Liver (tissue), 9 donors: ENCODE results near the gene DPF3. TPM values are rescaled to one million over a fixed set of nuclear protein-coding genes. Genes with fewer than 3 reads are reported as not detected.

Source experiments
- DNase-seq: peaks from one replicate; pipeline ENCODE4 v3.0.0-alpha.2; 2017; ENCODE audit warnings: low spot score
- H3K27ac ChIP-seq, 2 donors: one replicate each; pipeline ENCODE4 v1.7.0; 2013; ENCODE audit warnings: inconsistent platforms in 2 of 2, low read length in 2 of 2, control low read depth in 1 of 2, low read depth in 1 of 2, mild to moderate bottlenecking in 1 of 2
- H3K27me3 ChIP-seq, 4 donors: one replicate each; pipeline versions ENCODE4 v1.6.1 to v1.7.0; 2013; ENCODE audit warnings: low read length in 3 of 4, inconsistent platforms in 1 of 4, mild to moderate bottlenecking in 1 of 4, moderate library complexity in 1 of 4; ENCODE audit not compliant: control insufficient read depth in 4 of 4, insufficient read depth in 4 of 4
- H3K36me3 ChIP-seq, 4 donors: one replicate each; pipeline versions ENCODE4 v1.6.1 to v1.7.0; 2013; ENCODE audit warnings: low read length in 3 of 4, mild to moderate bottlenecking in 3 of 4, low read depth in 1 of 4, moderate library complexity in 1 of 4; ENCODE audit not compliant: control insufficient read depth in 4 of 4, insufficient read depth in 3 of 4
- H3K4me1 ChIP-seq, 4 donors: one replicate each; pipeline versions ENCODE4 v1.6.1 to v1.7.0; 2013; ENCODE audit warnings: low read length in 3 of 4, mild to moderate bottlenecking in 3 of 4, moderate library complexity in 1 of 4; ENCODE audit not compliant: control insufficient read depth in 4 of 4, insufficient read depth in 4 of 4
- H3K4me3 ChIP-seq, 3 donors: one replicate each; pipeline versions ENCODE4 v1.6.1 to v1.7.0; 2013; ENCODE audit warnings: low read length in 3 of 3, control low read depth in 1 of 3, low read depth in 1 of 3, mild to moderate bottlenecking in 1 of 3
- H3K9ac ChIP-seq, 2 donors: one replicate each; pipeline ENCODE4 v1.7.0; 2013; ENCODE audit warnings: low read length in 2 of 2, mild to moderate bottlenecking in 2 of 2, moderate library complexity in 2 of 2, control low read depth in 1 of 2, low read depth in 1 of 2
- H3K9me3 ChIP-seq, 4 donors: one replicate each; pipeline versions ENCODE4 v1.6.1 to v1.7.0; 2013; ENCODE audit warnings: low read length in 3 of 4; ENCODE audit not compliant: control insufficient read depth in 4 of 4
- ATF3 ChIP-seq: IDR thresholded peaks from 2 replicates; pipeline ENCODE4 v1.6.1; 2016; ENCODE audit warnings: antibody characterized with exemption
- CTCF ChIP-seq: fragments of 150-350 bp; IDR thresholded peaks from 2 replicates; pipeline ENCODE4 v1.5.1; 2017; ENCODE audit warnings: improper control_type of control experiment, low read depth, low read length; ENCODE audit not compliant: missing input control
- EGR1 ChIP-seq, 2 donors: IDR thresholded peaks; 2 replicates each; pipeline ENCODE4 v1.6.1; 2016 to 2018; ENCODE audit warnings: antibody characterized with exemption in 2 of 2, low read depth in 2 of 2
- FOXA1 ChIP-seq: IDR thresholded peaks from 2 replicates; pipeline ENCODE4 v1.6.1; 2016; ENCODE audit warnings: antibody characterized with exemption
- FOXA2 ChIP-seq: IDR thresholded peaks from 2 replicates; pipeline ENCODE4 v1.6.1; 2016; ENCODE audit warnings: antibody characterized with exemption
- GABPA ChIP-seq, 2 donors: IDR thresholded peaks in 1 of 2; conservative IDR thresholded peaks in 1 of 2; 2 replicates each; pipeline ENCODE4 v1.6.1; 2016; ENCODE audit warnings: antibody characterized with exemption in 2 of 2, mild to moderate bottlenecking in 1 of 2, moderate library complexity in 1 of 2
- HNF4A ChIP-seq, 2 donors: conservative IDR thresholded peaks; 2 replicates each; pipeline ENCODE4 v1.6.1; 2016; ENCODE audit warnings: antibody characterized with exemption in 2 of 2, mild to moderate bottlenecking in 2 of 2
- HNF4G ChIP-seq: IDR thresholded peaks from 2 replicates; pipeline ENCODE4 v1.6.1; 2016; ENCODE audit warnings: antibody characterized with exemption
- JUND ChIP-seq, 2 donors: IDR thresholded peaks; 2 replicates each; pipeline ENCODE4 v1.6.1; 2016; ENCODE audit warnings: antibody characterized with exemption in 2 of 2
- MAX ChIP-seq: IDR thresholded peaks from 2 replicates; pipeline ENCODE4 v1.6.1; 2016; ENCODE audit warnings: antibody characterized with exemption
- NR2F2 ChIP-seq: IDR thresholded peaks from 2 replicates; pipeline ENCODE4 v1.6.1; 2016; ENCODE audit warnings: antibody characterized with exemption
- RAD21 ChIP-seq, 2 donors: IDR thresholded peaks; 2 replicates each; pipeline ENCODE4 v1.6.1; 2016; ENCODE audit warnings: antibody characterized with exemption in 2 of 2, mild to moderate bottlenecking in 2 of 2
- REST ChIP-seq: IDR thresholded peaks from 2 replicates; pipeline ENCODE4 v1.6.1; 2016; ENCODE audit warnings: antibody characterized with exemption, mild to moderate bottlenecking
- RXRA ChIP-seq, 2 donors: IDR thresholded peaks; 2 replicates each; pipeline ENCODE4 v1.6.1; 2017 to 2018; ENCODE audit warnings: antibody characterized with exemption in 2 of 2, mild to moderate bottlenecking in 1 of 2
- SP1 ChIP-seq: IDR thresholded peaks from 2 replicates; pipeline ENCODE4 v1.6.1; 2018; ENCODE audit warnings: antibody characterized with exemption, mild to moderate bottlenecking
- TAF1 ChIP-seq: conservative IDR thresholded peaks from 2 replicates; pipeline ENCODE4 v1.6.1; 2016; ENCODE audit warnings: antibody characterized with exemption, mild to moderate bottlenecking
- YY1 ChIP-seq: IDR thresholded peaks from 2 replicates; pipeline ENCODE4 v1.6.1; 2016; ENCODE audit warnings: antibody characterized with exemption, mild to moderate bottlenecking
- ZBTB33 ChIP-seq: IDR thresholded peaks from 2 replicates; pipeline ENCODE4 v1.6.1; 2016; ENCODE audit warnings: antibody characterized with exemption
- WGBS: extraction: QIAGEN DNeasy Blood & Tissue Kit; methylation state at CpG from one replicate; pipeline ENCODE4 v1.1.7; 2013; 5-methylcytosine and 5-hydroxymethylcytosine counted together
- polyA plus RNA-seq, 2 donors: library from polyadenylated mRNA; stranded (reverse) in 1 of 2; unstranded in 1 of 2; fragments of 200-250 nt in 1 of 2; fragments of >200 nt in 1 of 2; fragmentation: Nextera tagmentation in 1 of 2; extraction: Ambion mirVana in 1 of 2; gene quantifications; one replicate each; pipeline versions ENCODE4 v1.2.1 to v1.2.3, GENCODE V29; 2013 to 2015
- total RNA-seq, 2 donors: library from RNA; depleted of rRNA; stranded (reverse); fragments of >200 nt; gene quantifications; one replicate each; pipeline ENCODE4 v1.2.3, GENCODE V29; 2014
- donor health status: healthy.
- donor health status: healthy.
- donor health status: healthy.
- donor health status: healthy.
- donor health status: healthy.

The DPF3 gene
- total and polyA plus RNA-seq, 4 donors: 1.1 to 23.2 (median 2.5) TPM

GRCh38 chr14:72582582-72582981 is 311.3 kb downstream of the DPF3 start:
- Histone ChIP-seq H3K4me3 (no peak overlapping the region), H3K9ac (no peak overlapping the region), H3K9me3 (no peaks in the 10 kb centered on the region), H3K27ac (peak overlapping the region; percentile 6 to 63), H3K27me3 (no peaks in the 10 kb centered on the region), H3K36me3 (no peaks in the 10 kb centered on the region), H3K4me1 (peaks cover 2 to 15% (median 14%) of the 10 kb centered on the region in 4 donors)
- WGBS: 51% methylated on average over 1 of the region's 1 CpG
- TF ChIP-seq HNF4G (no peak), FOXA2 (no peak), JUND (IDR thresholded peaks at IDR 0.05) (no peak), ATF3 (no peak), NR2F2 (no peak), ZBTB33 (no peak), CTCF (no peak)
- no peak for DNase-seq

GRCh38 chr14:72578514-72578913 is 315.4 kb downstream of the DPF3 start:
- WGBS: 92% methylated on average over 5 of the region's 5 CpGs
- Histone ChIP-seq H3K9ac (no peak overlapping the region), H3K4me3 (no peak overlapping the region), H3K27me3 (no peaks in the 10 kb centered on the region), H3K36me3 (no peaks in the 10 kb centered on the region), H3K4me1 (peaks cover under 1 to 22% (median 16%) of the 10 kb centered on the region in 4 donors), H3K9me3 (no peaks in the 10 kb centered on the region), H3K27ac (no peak overlapping the region)
- no peak for TF ChIP-seq CTCF
- no peak for TF ChIP-seq ATF3
- no peak for TF ChIP-seq JUND (IDR thresholded peaks at IDR 0.05)
- no peak for TF ChIP-seq SP1
- TF ChIP-seq FOXA1: no peak
- TF ChIP-seq RAD21 (IDR thresholded peaks at IDR 0.05): no peak
- no peak for TF ChIP-seq MAX
- TF ChIP-seq FOXA2: no peak
- TF ChIP-seq REST: no peak
- no peak for TF ChIP-seq RXRA (IDR thresholded peaks at IDR 0.05)
- TF ChIP-seq HNF4A (conservative IDR thresholded peaks at IDR 0.05): no peak
- no peak for TF ChIP-seq YY1
- TF ChIP-seq ZBTB33: no peak
- TF ChIP-seq GABPA (IDR thresholded peaks at IDR 0.05 in 1 of 2, conservative IDR thresholded peaks at IDR 0.05 in 1 of 2): no peak
- TF ChIP-seq TAF1: no peak
- TF ChIP-seq HNF4G: no peak
- no peak for TF ChIP-seq EGR1 (IDR thresholded peaks at IDR 0.05; ENCODE audit: low read depth in 2 of 2)
- TF ChIP-seq NR2F2: no peak
- no peak for DNase-seq
